Measurements from ENCODE around the gene NUDCD3. TPM values are rescaled to one million over a fixed set of nuclear protein-coding genes. Genes with fewer than 3 reads are reported as not detected.

NUDCD3 gene
- polyA plus RNA-seq, 1 donor (not counting 4 experiments of a cell fraction or from before 2014, with no cell fraction given) = 58.7 TPM

DNA sequence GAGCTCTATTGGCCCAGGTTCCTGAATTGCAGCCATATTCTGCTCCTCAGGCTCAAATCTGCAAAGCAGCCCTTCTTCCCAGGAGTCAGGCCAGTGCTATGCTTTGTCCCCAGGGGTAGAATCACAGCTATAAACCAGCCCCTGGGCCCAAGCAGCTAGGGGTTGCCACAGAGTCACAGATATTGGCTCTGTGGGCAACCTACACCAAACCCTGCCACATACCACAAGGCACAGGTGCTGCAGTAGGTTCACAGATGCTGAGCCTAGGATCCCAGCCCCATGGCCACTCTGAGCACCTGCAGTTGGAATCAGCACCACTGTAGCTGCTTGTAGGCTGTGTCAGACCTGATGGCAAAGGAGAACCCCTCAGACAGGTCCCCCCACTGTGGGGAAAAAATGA, 122.0 kb downstream of the NUDCD3 start:
- Histone ChIP-seq H3K4me1 (ENCODE audit: control insufficient read depth, extremely low read depth, insufficient read depth, low read length) (peaks cover 15% of the 10 kb centered on the region), H3K9me3 (ENCODE audit: control insufficient read depth, low read depth, low read length) (no peaks in the 10 kb centered on the region), H3K27ac (ENCODE audit: control insufficient read depth, insufficient read depth, low read length) (no peak overlapping the region), H3K9me1 (ENCODE audit: control insufficient read depth, extremely low read depth, insufficient read depth, low read length) (no peaks in the 10 kb centered on the region), H3K9ac (ENCODE audit: control insufficient read depth, extremely low read depth, insufficient read depth, low read length) (no peak overlapping the region), H4K20me1 (ENCODE audit: control insufficient read depth, extremely low read depth, insufficient read depth, low read length) (no peaks in the 10 kb centered on the region), H3K36me3 (ENCODE audit: control insufficient read depth in 2 of 2, extremely low read depth in 1 of 2, insufficient read depth in 2 of 2, low read length in 2 of 2) (no peaks in the 10 kb centered on the region), H3K4me3 (ENCODE audit: control insufficient read depth in 2 of 3, extremely low read depth in 1 of 3, insufficient read depth in 2 of 3, low read depth in 1 of 3, low read length in 3 of 3) (no peak overlapping the region), H2AFZ (ENCODE audit: control insufficient read depth, low read length) (no peak overlapping the region), H3K27me3 (ENCODE audit: control insufficient read depth, extremely low read depth, insufficient read depth, low read length) (no peaks in the 10 kb centered on the region), H3K4me2 (ENCODE audit: control insufficient read depth, extremely low read depth, insufficient read depth, low read depth, low read length) (no peak overlapping the region), H3K79me2 (ENCODE audit: control insufficient read depth, insufficient read depth, low read length) (no peaks in the 10 kb centered on the region)
- TF ChIP-seq, protein P1, sequence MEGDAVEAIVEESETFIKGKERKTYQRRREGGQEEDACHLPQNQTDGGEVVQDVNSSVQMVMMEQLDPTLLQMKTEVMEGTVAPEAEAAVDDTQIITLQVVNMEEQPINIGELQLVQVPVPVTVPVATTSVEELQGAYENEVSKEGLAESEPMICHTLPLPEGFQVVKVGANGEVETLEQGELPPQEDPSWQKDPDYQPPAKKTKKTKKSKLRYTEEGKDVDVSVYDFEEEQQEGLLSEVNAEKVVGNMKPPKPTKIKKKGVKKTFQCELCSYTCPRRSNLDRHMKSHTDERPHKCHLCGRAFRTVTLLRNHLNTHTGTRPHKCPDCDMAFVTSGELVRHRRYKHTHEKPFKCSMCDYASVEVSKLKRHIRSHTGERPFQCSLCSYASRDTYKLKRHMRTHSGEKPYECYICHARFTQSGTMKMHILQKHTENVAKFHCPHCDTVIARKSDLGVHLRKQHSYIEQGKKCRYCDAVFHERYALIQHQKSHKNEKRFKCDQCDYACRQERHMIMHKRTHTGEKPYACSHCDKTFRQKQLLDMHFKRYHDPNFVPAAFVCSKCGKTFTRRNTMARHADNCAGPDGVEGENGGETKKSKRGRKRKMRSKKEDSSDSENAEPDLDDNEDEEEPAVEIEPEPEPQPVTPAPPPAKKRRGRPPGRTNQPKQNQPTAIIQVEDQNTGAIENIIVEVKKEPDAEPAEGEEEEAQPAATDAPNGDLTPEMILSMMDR (optimal IDR thresholded peaks at IDR 0.05 in 1 of 3, IDR thresholded peaks at IDR 0.05 in 1 of 3, conservative IDR thresholded peaks at IDR 0.05 in 1 of 3; ENCODE audit: extremely low read depth in 1 of 3, insufficient read depth in 2 of 3, low read length in 3 of 3) = no peak
- no peak for TF ChIP-seq EZH2 (IDR thresholded peaks at IDR 0.05; ENCODE audit: low read length)
- DNase-seq (ENCODE audit: low read depth, low spot score) (no peak), FAIRE-seq (no peak)
- dilution Hi-C loops (cut with MboI; ENCODE audit: extremely low pct_ligation_motif_present, low sequenced_read_pairs) = no loop called here

DNA sequence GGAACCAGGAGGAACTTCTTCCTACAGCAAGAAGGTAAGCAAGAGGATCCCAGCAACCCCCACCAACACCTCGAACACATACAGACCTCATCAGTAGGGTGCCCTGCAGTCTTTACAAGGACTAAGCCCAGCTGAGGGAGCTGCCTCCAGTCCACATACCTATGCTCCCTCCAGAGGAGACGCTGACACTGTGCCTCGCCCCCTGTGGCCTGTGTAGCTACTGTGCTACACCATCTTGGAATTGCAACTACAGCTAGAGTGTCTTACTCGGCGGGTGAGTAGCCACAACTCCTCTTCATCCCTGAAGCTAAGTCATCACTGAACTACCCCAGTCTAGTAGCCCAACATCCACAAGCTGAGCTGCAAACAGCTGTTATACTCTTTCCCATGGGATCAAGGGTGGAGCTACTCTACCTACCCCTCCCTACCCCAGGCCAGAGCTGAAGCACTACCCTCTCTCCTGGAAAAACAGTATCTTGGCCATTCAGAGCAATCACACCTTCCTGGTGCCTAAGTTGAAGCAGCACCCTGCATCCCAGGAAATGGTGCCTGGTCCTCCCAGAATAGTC, 122.9 kb downstream of the NUDCD3 start:
- FAIRE-seq = no peak
- dilution Hi-C loops (cut with MboI; ENCODE audit: extremely low pct_ligation_motif_present, low sequenced_read_pairs) = no loop called here

More for the DNA sequence above, 122.9 kb downstream of the NUDCD3 start:
- no peak for DNase-seq (ENCODE audit: low read depth, low spot score)
- H3K9me1 ChIP-seq (ENCODE audit: control insufficient read depth, extremely low read depth, insufficient read depth, low read length) = no peaks in the 10 kb centered on the region
- no peak overlapping the region for H3K4me3 ChIP-seq (ENCODE audit: control insufficient read depth in 2 of 3, extremely low read depth in 1 of 3, insufficient read depth in 2 of 3, low read depth in 1 of 3, low read length in 3 of 3)
- no peak overlapping the region for H3K4me2 ChIP-seq (ENCODE audit: control insufficient read depth, extremely low read depth, insufficient read depth, low read depth, low read length)
- H3K9ac ChIP-seq (ENCODE audit: control insufficient read depth, extremely low read depth, insufficient read depth, low read length) = no peak overlapping the region
- H3K27ac ChIP-seq (ENCODE audit: control insufficient read depth, insufficient read depth, low read length) = no peak overlapping the region
- TF ChIP-seq, protein P1 (optimal IDR thresholded peaks at IDR 0.05 in 1 of 3, IDR thresholded peaks at IDR 0.05 in 1 of 3, conservative IDR thresholded peaks at IDR 0.05 in 1 of 3; ENCODE audit: extremely low read depth in 1 of 3, insufficient read depth in 2 of 3, low read length in 3 of 3) = no peak
- TF ChIP-seq EZH2 (IDR thresholded peaks at IDR 0.05; ENCODE audit: low read length) = no peak
- H3K4me1 ChIP-seq (ENCODE audit: control insufficient read depth, extremely low read depth, insufficient read depth, low read length) = peaks cover 8% of the 10 kb centered on the region
- no peaks in the 10 kb centered on the region for H3K79me2 ChIP-seq (ENCODE audit: control insufficient read depth, insufficient read depth, low read length)
- no peaks in the 10 kb centered on the region for H3K9me3 ChIP-seq (ENCODE audit: control insufficient read depth, low read depth, low read length)
- H3K36me3 ChIP-seq (ENCODE audit: control insufficient read depth in 2 of 2, extremely low read depth in 1 of 2, insufficient read depth in 2 of 2, low read length in 2 of 2) = no peaks in the 10 kb centered on the region
- no peak overlapping the region for H2AFZ ChIP-seq (ENCODE audit: control insufficient read depth, low read length)
- H4K20me1 ChIP-seq (ENCODE audit: control insufficient read depth, extremely low read depth, insufficient read depth, low read length) = no peaks in the 10 kb centered on the region
- no peaks in the 10 kb centered on the region for H3K27me3 ChIP-seq (ENCODE audit: control insufficient read depth, extremely low read depth, insufficient read depth, low read length)
